HG02678 (cell line): ENCODE results near the gene ARCN1.

Source experiments
- ATAC-seq: cut with Tn5 transposase; IDR thresholded peaks from one replicate; pipeline ENCODE4 v1.9.1; 2021; ENCODE audit warnings: mild to moderate bottlenecking, moderate library complexity; ENCODE audit not compliant: unreplicated experiment

ARCN1 gene

GRCh38 chr11:118572061-118572980 is at the start of gene ARCN1:
Gene ARCN1 (plus strand): TSS chr11:118572409. CDS start chr11:118572548, 139 bp downstream.
- ATAC-seq, result peak; percentile 69

- no peak for ATAC-seq
Observed at GRCh38 chr11:118522571-118523072, 49.6 kb upstream of the ARCN1 start.

- ATAC-seq, result no peak
Observed at GRCh38 chr11:118524356-118524755, 47.9 kb upstream of the ARCN1 start.

- no peak for ATAC-seq
Observed at GRCh38 chr11:118524757-118525470, 47.3 kb upstream of the ARCN1 start.

- no peak for ATAC-seq
Observed at GRCh38 chr11:118526688-118527087, 45.5 kb upstream of the ARCN1 start.

- no peak for ATAC-seq
Observed at GRCh38 chr11:118527109-118527508, 45.1 kb upstream of the ARCN1 start, which contains the start of gene TTC36. Gene TTC36 (plus strand): TSS chr11:118527474. CDS start chr11:118527495, 21 bp downstream.

- ATAC-seq, result no peak
Observed at GRCh38 chr11:118528511-118528910, 43.7 kb upstream of the ARCN1 start.

GRCh38 chr11:118529584-118530175 is 42.5 kb upstream of the ARCN1 start:
- no peak for ATAC-seq

GRCh38 chr11:118530180-118530682 is 42.0 kb upstream of the ARCN1 start:
- no peak for ATAC-seq

- peak; percentile 70 for ATAC-seq
Observed at GRCh38 chr11:118530683-118531596, 41.3 kb upstream of the ARCN1 start, which contains the start of gene TMEM25. Gene TMEM25 (plus strand): TSS chr11:118531192. CDS start chr11:118531802, 610 bp downstream.

- no peak for ATAC-seq
Observed at GRCh38 chr11:118531597-118532084, 40.6 kb upstream of the ARCN1 start.

- no peak for ATAC-seq
Observed at GRCh38 chr11:118532091-118532490, 40.1 kb upstream of the ARCN1 start.

- no peak for ATAC-seq
Observed at GRCh38 chr11:118532852-118533768, 39.1 kb upstream of the ARCN1 start.

- no peak for ATAC-seq
Observed at GRCh38 chr11:118533769-118534729, 38.2 kb upstream of the ARCN1 start.

- no peak for ATAC-seq
Observed at GRCh38 chr11:118535261-118535660, 36.9 kb upstream of the ARCN1 start.

GRCh38 chr11:118536726-118537125 is 35.5 kb upstream of the ARCN1 start:
- no peak for ATAC-seq

GRCh38 chr11:118537409-118537980 is 34.7 kb upstream of the ARCN1 start:
- no peak for ATAC-seq
